ENCODE data around the gene PRDX6. TPM values are rescaled to one million over a fixed set of nuclear protein-coding genes. Genes with fewer than 3 reads are reported as not detected.

Gene PRDX6
- total RNA-seq, 4 donors from 2014 or later, result 416 to 1,193 (median 608) TPM

DNA sequence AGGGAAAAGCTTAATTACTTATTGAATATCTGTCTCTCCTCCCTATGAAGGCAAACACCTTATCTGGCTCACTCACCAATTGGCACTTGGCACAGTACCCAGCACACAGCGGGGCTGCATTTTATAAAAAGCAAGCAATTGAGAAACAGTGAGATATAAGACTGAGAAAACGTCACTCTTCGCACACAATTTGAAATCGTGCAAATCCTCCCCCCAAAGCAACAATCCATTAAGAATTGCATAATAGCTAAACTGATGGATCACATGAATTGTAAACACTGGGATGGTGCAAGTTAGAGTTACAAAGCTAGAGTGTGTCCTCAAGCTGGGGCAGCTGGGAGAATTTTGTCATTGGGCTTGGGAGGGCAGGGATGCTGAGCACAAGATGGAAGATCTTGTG, 27.1 kb downstream of the PRDX6 start:
- TF ChIP-seq CTCF (IDR thresholded peaks at IDR 0.05; ENCODE audit: low read depth), result no peak

GRCh38 chr1:173505391-173505790, 28.3 kb downstream of the PRDX6 start:
- TF ChIP-seq CTCF (IDR thresholded peaks at IDR 0.05; ENCODE audit: low read depth), result no peak

DNA sequence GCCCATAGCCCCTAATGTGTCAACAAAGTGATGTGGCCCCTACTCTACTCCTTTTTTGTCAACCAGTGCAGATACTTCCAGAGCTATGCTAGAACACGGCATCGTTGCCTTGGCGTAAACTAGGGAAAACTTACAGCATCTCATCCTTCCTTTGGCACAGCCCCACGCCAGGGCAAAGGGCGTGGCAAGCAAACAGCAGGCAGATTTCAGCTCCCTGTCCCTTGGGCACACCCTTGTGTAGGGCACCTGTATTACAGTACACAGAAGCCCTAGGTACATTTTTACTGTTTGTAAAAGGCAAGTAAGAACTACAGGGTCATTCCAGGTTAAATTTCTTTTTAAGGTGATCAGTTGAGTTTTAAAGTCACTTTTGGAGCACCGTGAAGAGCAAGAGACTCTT, 29.3 kb downstream of the PRDX6 start:
- no peak for TF ChIP-seq CTCF (IDR thresholded peaks at IDR 0.05; ENCODE audit: low read depth)

- TF ChIP-seq CTCF (IDR thresholded peaks at IDR 0.05; ENCODE audit: low read depth), result no peak
Observed at GRCh38 chr1:173507205-173507846, 30.2 kb downstream of the PRDX6 start.

DNA sequence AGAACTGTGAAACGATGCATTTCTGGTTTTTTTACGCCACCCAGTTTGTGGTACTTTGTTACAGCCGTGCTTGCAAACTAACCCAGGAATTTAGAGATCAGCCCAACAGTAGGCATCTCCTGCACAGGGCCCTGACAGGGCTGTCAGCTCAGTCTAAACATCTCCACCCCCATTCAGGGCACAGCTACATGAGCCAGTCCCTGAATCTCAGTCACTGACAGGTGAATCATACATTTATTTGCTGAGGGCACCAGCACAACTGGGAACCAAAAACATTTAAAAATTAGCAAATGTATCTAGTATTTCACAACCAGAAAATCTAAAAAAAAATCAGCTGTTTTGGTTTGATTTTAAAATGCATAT, 30.7 kb downstream of the PRDX6 start:
- TF ChIP-seq CTCF (IDR thresholded peaks at IDR 0.05; ENCODE audit: low read depth), result no peak

- TF ChIP-seq CTCF (IDR thresholded peaks at IDR 0.05; ENCODE audit: low read depth), result no peak
Observed at GRCh38 chr1:173508541-173508940, 31.4 kb downstream of the PRDX6 start.

GRCh38 chr1:173509797-173510196, 32.7 kb downstream of the PRDX6 start:
- no peak for TF ChIP-seq CTCF (IDR thresholded peaks at IDR 0.05; ENCODE audit: low read depth)

All from subcutaneous adipose tissue (tissue), 4 donors.